NCI-H345 treated with DMSO at 0.1 percent for 48 hours (cell line): Measurements from ENCODE around the gene GPR82.
"Not testable (repeated sequence)": the region's sequence is repeated elsewhere in the genome, so short reads cannot be mapped to it uniquely, and the experiment has no call there.

Source experiments
- DNase-seq: peaks from one replicate; lab custom pipeline; 2025; ENCODE audit not compliant: unreplicated experiment; lab: John Stamatoyannopoulos, UW

The GPR82 gene

GRCh38 chrX:41718481-41719235, 5.3 kb upstream of the GPR82 start:
- no peak for DNase-seq

GRCh38 chrX:41719610-41720009, 4.4 kb upstream of the GPR82 start:
- not testable (repeated sequence) for DNase-seq

GRCh38 chrX:41720125-41720779, 3.7 kb upstream of the GPR82 start:
- no peak for DNase-seq

GRCh38 chrX:41721590-41721989, 2.4 kb upstream of the GPR82 start:
- DNase-seq, result no peak

GRCh38 chrX:41722214-41722613, 1.8 kb upstream of the GPR82 start:
- no peak for DNase-seq

- DNase-seq, result no peak
Measured at GRCh38 chrX:41722816-41723618, 964 bp upstream of the GPR82 start.

GRCh38 chrX:41728125-41728524, 4.1 kb downstream of the GPR82 start:
- no peak for DNase-seq

GRCh38 chrX:41730081-41730480, 6.1 kb downstream of the GPR82 start:
- no peak for DNase-seq

GRCh38 chrX:41732260-41732659, 8.3 kb downstream of the GPR82 start:
- DNase-seq, result no peak

- no peak for DNase-seq
Measured at GRCh38 chrX:41733939-41734338, 10.0 kb downstream of the GPR82 start.

- no peak for DNase-seq
Measured at GRCh38 chrX:41734530-41734929, 10.5 kb downstream of the GPR82 start.

GRCh38 chrX:41737065-41737464, 13.1 kb downstream of the GPR82 start:
- no peak for DNase-seq

- DNase-seq, result no peak
Measured at GRCh38 chrX:41739871-41740270, 15.9 kb downstream of the GPR82 start.

- no peak for DNase-seq
Measured at GRCh38 chrX:41750716-41751115, 26.7 kb downstream of the GPR82 start.

- no peak for DNase-seq
Measured at GRCh38 chrX:41758401-41758800, 34.4 kb downstream of the GPR82 start.

- DNase-seq, result no peak
Measured at GRCh38 chrX:41759817-41760216, 35.8 kb downstream of the GPR82 start.

GRCh38 chrX:41761169-41761568, 37.2 kb downstream of the GPR82 start:
- no peak for DNase-seq

GRCh38 chrX:41761702-41762101, 37.7 kb downstream of the GPR82 start:
- DNase-seq, result no peak

- no peak for DNase-seq
Measured at GRCh38 chrX:41779030-41779564, 55.1 kb downstream of the GPR82 start.
